K562 (cell line): ENCODE results near the gene CHCHD1. TPM values are rescaled to one million over a fixed set of nuclear protein-coding genes. Genes with fewer than 3 reads are reported as not detected.
A peak's percentile ranks its signal among the peaks of the same experiment; 100 is the strongest.

Experiments used
- AFF1 ChIP-seq, 2 experiments: fragments of 450-650 bp; IDR thresholded peaks; 2 replicates each; pipeline ENCODE4 v1.6.1; 2018; ENCODE audit warnings: mild to moderate bottlenecking in 2 of 2, low read depth in 1 of 2; ENCODE audit not compliant: partially characterized antibody in 2 of 2
- FOXM1 ChIP-seq, 2 experiments: fragments of 450-650 bp in 1 of 2; sonication (generic) in 1 of 2; formaldehyde crosslinking in 1 of 2; IDR thresholded peaks; 2 replicates each; pipeline versions ENCODE4 v1.6.1 to v1.9.0; 2017 to 2022; ENCODE audit warnings: low read depth in 2 of 2, mild to moderate bottlenecking in 2 of 2, missing genetic modification reagents in 1 of 2, moderate library complexity in 1 of 2
- GABPB1 ChIP-seq: sonication (generic); formaldehyde crosslinking; IDR thresholded peaks from 2 replicates; pipeline ENCODE4 v1.8.0; 2022; ENCODE audit warnings: mild to moderate bottlenecking, missing genetic modification reagents
- IRF1 ChIP-seq: sonication (generic); formaldehyde crosslinking; IDR thresholded peaks from 2 replicates; pipeline ENCODE4 v1.8.0; 2022; ENCODE audit warnings: missing genetic modification reagents, mild to moderate bottlenecking, borderline replicate concordance
- MTF1 ChIP-seq: fragments of 250-450 bp; sonication (Bioruptor Pico); IDR thresholded peaks from 2 replicates; pipeline ENCODE4 v1.9.0; 2021; ENCODE audit warnings: moderate library complexity, mild to moderate bottlenecking, inconsistent platforms, borderline replicate concordance
- NR2C1 ChIP-seq, 2 experiments: fragments of 450-650 bp; IDR thresholded peaks; 2 replicates each; pipeline ENCODE4 v1.6.1; 2017; ENCODE audit warnings: mild to moderate bottlenecking in 2 of 2, antibody characterized with exemption in 1 of 2, inconsistent platforms in 1 of 2, missing compliant biosample characterization in 1 of 2, missing genetic modification characterization in 1 of 2
- NR4A1 ChIP-seq, 2 experiments: fragments of 250-450 bp in 1 of 2; fragments of 450-650 bp in 1 of 2; sonication (Bioruptor Pico) in 1 of 2; IDR thresholded peaks; 2 replicates each; pipeline versions ENCODE4 v1.4.0 to v1.6.1; 2016 to 2020; ENCODE audit warnings: mild to moderate bottlenecking in 2 of 2, missing compliant biosample characterization in 1 of 2, missing genetic modification characterization in 1 of 2, moderate library complexity in 1 of 2
- PTTG1 ChIP-seq: fragments of 450-650 bp; IDR thresholded peaks from 2 replicates; pipeline ENCODE4 v1.6.1; 2016; ENCODE audit warnings: low read depth, mild to moderate bottlenecking, missing genetic modification characterization, missing compliant biosample characterization
- RFX7 ChIP-seq: fragments of 250-450 bp; sonication (Bioruptor Pico); IDR thresholded peaks from 2 replicates; pipeline ENCODE4 v1.5.1; 2021; ENCODE audit warnings: mild to moderate bottlenecking
- THRAP3 ChIP-seq: fragments of 450-650 bp; IDR thresholded peaks from 2 replicates; pipeline ENCODE4 v1.6.1; 2016; ENCODE audit warnings: mild to moderate bottlenecking, inconsistent platforms, borderline replicate concordance
- ZBTB34 ChIP-seq: fragments of 250-450 bp; sonication (Bioruptor Pico); IDR thresholded peaks from 2 replicates; pipeline ENCODE4 v1.8.0; 2021; ENCODE audit warnings: mild to moderate bottlenecking, moderate library complexity
- ZBTB9 ChIP-seq: fragments of 450-650 bp; formaldehyde crosslinking; IDR thresholded peaks from 2 replicates; pipeline ENCODE4 v1.4.0; 2020; ENCODE audit warnings: mild to moderate bottlenecking, moderate library complexity
- ZNF124 ChIP-seq: sonication (generic); formaldehyde crosslinking; IDR thresholded peaks from 2 replicates; pipeline ENCODE4 v1.8.1; 2022; ENCODE audit warnings: missing genetic modification reagents
- ZNF23 ChIP-seq: fragments of 250-450 bp; sonication (Bioruptor Pico); IDR thresholded peaks from 2 replicates; pipeline ENCODE4 v1.4.0; 2020; ENCODE audit warnings: mild to moderate bottlenecking
- ZNF280B ChIP-seq: fragments of 250-450 bp; sonication (Bioruptor Pico); IDR thresholded peaks from 2 replicates; pipeline ENCODE4 v1.5.1; 2021; ENCODE audit warnings: mild to moderate bottlenecking
- ZNF583 ChIP-seq: fragments of 250-450 bp; sonication (Bioruptor Pico); IDR thresholded peaks from 2 replicates; pipeline ENCODE4 v1.4.0; 2020
- ZNF717 ChIP-seq: fragments of 250-450 bp; sonication (Bioruptor Pico); IDR thresholded peaks from 2 replicates; pipeline ENCODE4 v1.5.0; 2021
- ZNF766 ChIP-seq: fragments of 200-800 bp; sonication (Bioruptor generic); conservative IDR thresholded peaks from 2 replicates; pipeline ENCODE4 v1.6.1; 2016; ENCODE audit warnings: missing genetic modification characterization, missing compliant biosample characterization
- polyA plus RNA-seq, 8 experiments: library from polyadenylated mRNA; depleted of rRNA in 4 of 8; stranded (reverse) in 5 of 8; unstranded in 3 of 8; fragments of >200 nt; fragmentation: Nextera tagmentation in 2 of 8; fragmentation: Illumina TruSeq in 1 of 8; extraction: Ambion mirVana in 2 of 8; extraction: Trizol in 1 of 8; gene quantifications; 2 replicates each; pipeline versions ENCODE4 v1.2.1 to v1.2.3, GENCODE V29; 2011 to 2014; ENCODE audit warnings: inconsistent platforms in 1 of 8, missing spikeins in 1 of 8
- total RNA-seq, 7 experiments: library from RNA; depleted of rRNA in 6 of 7; stranded (reverse); fragments of >200 nt in 6 of 7; fragmentation: Illumina TruSeq in 2 of 7; extraction: Trizol in 2 of 7; gene quantifications; 2 replicates each; pipeline versions ENCODE4 v1.2.1 to v1.2.3, GENCODE V29; 2011 to 2021; ENCODE audit warnings: low replicate concordance in 1 of 7

The CHCHD1 gene
- total and polyA plus RNA-seq, 9 of the 15 experiments (the other 6 are each of a cell fraction or from before 2014, with no cell fraction given), result 52.9 to 126 (median 83.4) TPM

- TF ChIP-seq THRAP3, result no peak
- TF ChIP-seq FOXM1 (IDR thresholded peaks at IDR 0.05; ENCODE audit: low read depth), result no peak
- 0 out of 2 replicates have a peak, but pooled peaks have one; percentile 76 for TF ChIP-seq FOXM1 (CRISPR knock-in tag; IDR thresholded peaks at IDR 0.05; ENCODE audit: low read depth)
- TF ChIP-seq ZNF280B (CRISPR knock-in tag), result peak; percentile 94
- peak; percentile 95 for TF ChIP-seq RFX7 (CRISPR knock-in tag)
- TF ChIP-seq ZNF717, result peak; percentile 92
- TF ChIP-seq IRF1, result no peak
- peak; percentile 94 for TF ChIP-seq ZNF23 (CRISPR knock-in tag)
- TF ChIP-seq NR4A1 (CRISPR knock-in tag; IDR thresholded peaks at IDR 0.05), result peak; percentile 96; the same call in 1 of the 2 replicates
- peak; percentile 99 for TF ChIP-seq NR4A1 (tag; IDR thresholded peaks at IDR 0.05)
- peak; percentile 99 for TF ChIP-seq ZNF766 (CRISPR knock-in tag)
- TF ChIP-seq ZNF583, result peak; percentile 97
- TF ChIP-seq NR2C1 (IDR thresholded peaks at IDR 0.05), result no peak
- peak; percentile 16 for TF ChIP-seq NR2C1 (tag; IDR thresholded peaks at IDR 0.05)
- peak; percentile 99 for TF ChIP-seq ZBTB9 (CRISPR knock-in tag)
- TF ChIP-seq AFF1 (IDR thresholded peaks at IDR 0.05; ENCODE audit: low read depth in 1 of 2, partially characterized antibody in 2 of 2), result no peak
- TF ChIP-seq PTTG1 (tag), result peak; percentile 98
- TF ChIP-seq ZBTB34 (CRISPR knock-in tag), result peak; percentile 92
- TF ChIP-seq GABPB1 (CRISPR knock-in tag), result no peak
- peak; percentile 91 for TF ChIP-seq MTF1 (CRISPR knock-in tag)
- TF ChIP-seq ZNF124 (CRISPR knock-in tag), result no peak
Observed at GRCh38 chr10:73743327-73743904, 38.4 kb upstream of the CHCHD1 start (continued).
